Measurements from ENCODE around the gene LRRC75A.
"Not testable (repeated sequence)": the region's sequence is repeated elsewhere in the genome, so short reads cannot be mapped to it uniquely, and the experiment has no call there.

LRRC75A gene

DNA sequence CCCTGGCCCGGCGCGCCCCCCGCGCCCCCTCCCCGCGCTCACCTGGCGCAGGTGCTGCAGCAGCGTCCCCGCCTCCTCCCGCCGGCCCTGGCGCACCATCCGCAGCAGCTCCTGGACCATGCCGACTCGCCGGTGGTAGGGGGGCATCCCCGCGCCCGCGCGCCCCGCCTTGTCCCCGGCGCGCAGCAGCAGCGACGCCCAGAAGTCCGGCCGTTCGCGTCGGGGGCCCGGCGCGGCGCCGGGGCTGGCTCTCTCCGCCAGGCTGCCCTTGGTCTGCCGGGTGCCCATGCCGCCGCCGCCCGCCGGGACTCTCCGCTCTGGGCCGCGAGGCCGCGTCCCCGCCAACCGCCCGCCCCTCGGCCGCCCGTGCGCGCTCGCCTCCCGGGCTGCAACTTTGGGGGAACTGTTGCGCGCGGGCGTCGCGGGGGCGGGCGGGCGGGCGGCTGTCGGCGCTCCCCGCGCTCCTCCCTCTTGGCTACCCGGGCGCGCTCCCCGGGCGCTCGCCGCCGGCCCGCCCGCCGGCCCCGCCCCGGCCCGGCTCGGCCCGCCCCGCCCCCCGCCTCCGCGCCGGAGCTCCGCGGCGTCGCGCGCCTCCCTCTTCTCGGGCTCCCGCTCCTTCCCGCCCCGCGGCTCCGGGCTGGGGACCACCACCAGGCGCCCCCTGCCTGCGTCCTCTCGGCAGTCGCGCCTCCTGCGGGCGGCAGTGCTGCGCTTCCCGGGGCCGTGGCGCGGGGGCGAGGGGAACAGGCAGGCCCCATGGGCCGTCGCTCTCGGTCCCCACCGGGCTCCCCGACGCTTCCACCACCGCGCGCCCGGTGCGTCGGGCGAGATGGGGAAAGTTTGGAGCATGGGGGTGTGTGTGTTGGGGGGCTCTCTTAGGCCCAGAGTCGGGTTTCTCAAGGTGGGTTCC, at the start of gene LRRC75A:
Gene LRRC75A (minus strand): TSS at position 491 of the 910 bp plus-strand sequence. CDS start 203 bp downstream, at position 288.
- peak; percentile 65 for DNase-seq

GRCh38 chr17:16537130-16537458, 45.1 kb upstream of the LRRC75A start:
- DNase-seq: no peak

DNA sequence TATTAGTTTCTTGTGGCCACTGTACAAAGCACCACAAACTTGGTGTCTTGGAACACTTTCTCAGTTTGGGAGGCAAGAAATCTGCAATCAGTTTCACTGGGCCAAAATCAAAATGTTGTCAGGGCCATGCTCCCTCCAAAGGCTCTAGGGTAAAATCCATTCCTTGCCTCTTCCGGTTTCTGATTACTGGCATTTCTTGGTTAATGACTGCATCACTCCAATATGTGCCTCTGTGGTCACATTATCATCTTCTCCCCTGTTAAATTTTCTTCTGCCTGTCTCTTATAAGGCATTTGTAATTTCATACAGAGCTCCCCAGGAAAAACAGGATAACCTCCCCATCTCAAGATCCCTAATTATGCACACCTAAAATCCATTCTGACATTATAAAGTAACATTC, 42.2 kb upstream of the LRRC75A start:
- DNase-seq: no peak

DNA sequence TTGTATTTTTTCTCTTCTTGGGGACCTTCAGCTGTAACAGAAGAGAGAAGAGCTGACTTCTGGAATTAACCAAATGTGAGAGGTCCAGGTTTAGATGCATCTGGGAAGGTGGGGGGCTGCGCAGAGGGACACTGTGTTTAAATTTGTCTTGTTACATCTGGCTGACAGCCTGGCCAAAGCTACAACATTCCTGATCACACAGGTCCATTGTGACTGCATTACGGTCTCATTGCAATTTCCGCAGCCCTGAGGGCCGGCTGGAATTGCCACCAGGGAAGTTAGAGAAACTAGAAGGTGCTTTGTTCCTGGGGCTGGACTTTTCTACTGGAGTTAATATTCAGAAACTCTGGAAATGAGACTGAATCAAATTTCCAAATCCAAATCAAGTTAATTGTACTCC, 37.9 kb upstream of the LRRC75A start:
- DNase-seq: no peak

DNA sequence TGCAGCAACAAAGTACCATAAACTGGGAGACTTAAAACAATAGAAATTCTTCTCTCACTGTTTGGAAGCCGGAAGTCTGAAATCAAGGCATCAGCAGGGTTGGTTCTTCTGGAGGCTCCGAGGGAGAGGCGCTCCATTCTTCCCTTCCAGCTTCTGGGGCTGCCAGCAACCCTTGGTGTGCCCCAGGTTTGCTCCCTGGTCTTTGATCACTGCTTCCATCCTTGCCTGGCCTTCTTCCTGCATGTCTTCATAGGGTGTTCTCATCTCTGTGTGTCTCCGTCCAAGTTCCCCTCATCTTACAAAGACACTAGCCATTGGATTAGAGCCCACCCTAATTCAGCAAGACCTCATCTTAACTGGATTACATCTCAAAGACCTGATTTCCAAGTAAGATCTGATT, 35.3 kb upstream of the LRRC75A start:
- DNase-seq: no peak

GRCh38 chr17:16525556-16525955, 33.6 kb upstream of the LRRC75A start:
- DNase-seq: not testable (repeated sequence)

DNA sequence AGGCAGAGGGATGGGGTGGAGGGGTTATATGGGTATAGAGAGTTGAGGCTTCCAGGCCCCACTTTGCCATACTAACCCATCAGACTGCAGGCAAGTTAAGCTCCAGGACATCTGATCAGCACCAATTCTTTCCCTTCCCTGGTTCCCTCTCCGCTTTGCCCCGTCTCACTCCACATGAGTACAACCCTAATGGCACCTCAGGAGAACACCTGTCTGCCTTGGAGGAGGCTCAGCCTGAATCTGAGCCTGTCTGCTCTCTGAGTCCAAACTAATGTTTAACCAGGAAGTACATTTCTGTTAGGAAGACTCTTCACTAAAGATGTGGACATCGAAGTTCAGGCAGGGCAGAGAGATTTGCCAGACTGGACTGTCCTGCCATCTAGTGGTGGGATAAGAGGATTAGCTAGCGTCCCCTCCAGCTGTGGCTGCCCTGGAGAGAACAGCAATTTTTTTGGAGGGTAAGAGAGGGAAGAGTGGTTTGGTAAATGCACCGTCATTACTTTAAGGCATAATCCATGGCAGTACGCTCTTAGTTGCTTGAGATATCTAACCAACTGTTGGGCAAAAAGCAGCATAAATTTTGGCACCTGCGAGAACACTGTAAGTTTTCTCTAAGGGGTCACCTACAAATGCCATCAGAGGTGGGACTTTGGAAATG, 29.2 kb upstream of the LRRC75A start:
- peak; percentile 72 for DNase-seq

DNA sequence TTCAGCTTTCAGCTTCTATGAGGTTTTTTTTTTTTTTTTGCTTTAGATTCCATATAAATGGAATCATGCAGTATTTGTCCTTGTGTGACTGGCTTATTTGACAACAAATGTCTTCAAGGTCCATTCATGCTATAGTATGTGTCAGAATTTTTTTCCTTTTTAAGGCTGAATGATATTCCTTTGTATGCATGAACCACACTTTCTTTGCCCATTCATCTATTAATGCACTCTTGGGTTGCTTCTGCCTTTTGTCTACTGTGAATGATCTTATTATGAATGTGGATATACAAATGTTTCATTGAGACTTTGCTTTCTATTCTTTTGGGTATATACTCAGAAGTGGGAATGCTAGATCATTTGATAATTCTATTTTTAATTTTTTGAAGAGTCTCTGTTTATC, 27.0 kb upstream of the LRRC75A start:
- no peak for DNase-seq

GRCh38 chr17:16517477-16517876, 25.5 kb upstream of the LRRC75A start:
- no peak for DNase-seq

DNA sequence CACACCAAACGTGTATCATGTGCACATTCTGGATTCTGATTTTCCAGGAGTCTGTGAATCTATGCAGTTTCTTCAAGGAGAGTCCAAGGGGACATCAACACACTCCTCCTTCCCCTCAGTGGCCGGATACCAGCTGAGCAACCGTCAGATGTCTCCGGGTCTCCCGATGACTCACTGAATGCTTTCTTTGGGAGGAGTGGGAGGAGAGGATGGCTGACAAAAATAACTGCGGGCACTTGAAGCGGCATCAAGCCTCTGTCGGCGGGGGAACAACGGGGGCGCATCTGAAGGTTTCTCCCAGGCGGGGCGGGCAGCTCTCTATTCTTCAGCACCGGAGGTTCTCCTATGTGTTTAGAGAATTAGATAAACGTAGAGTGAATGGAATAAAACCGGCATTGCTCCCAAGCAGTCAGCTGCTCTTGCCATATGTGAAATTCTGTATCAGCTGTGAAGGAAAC, 24.6 kb upstream of the LRRC75A start:
- DNase-seq: no peak

- no peak for DNase-seq
Measured at GRCh38 chr17:16515933-16516332, 23.9 kb upstream of the LRRC75A start.

DNA sequence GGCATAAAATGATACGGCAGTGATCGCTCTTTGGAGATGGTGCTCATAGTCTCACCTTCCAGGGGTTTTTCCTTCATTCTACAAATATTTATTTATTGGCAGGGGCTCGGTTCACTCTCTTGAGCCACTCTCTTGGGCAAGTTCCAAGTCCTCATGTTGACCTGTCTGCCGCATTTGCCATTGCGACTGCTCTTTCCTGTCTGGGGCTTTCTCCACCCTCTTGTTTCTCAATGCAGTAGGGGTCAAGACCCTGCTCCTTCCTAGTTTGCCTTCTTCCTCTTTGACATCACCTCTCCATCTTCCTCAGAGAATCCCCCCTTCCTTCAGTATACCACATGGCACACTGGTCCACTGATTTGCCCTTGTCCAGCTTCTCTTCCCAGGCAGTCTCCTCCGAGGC, 21.9 kb upstream of the LRRC75A start:
- no peak for DNase-seq

GRCh38 chr17:16512011-16512410, 20.0 kb upstream of the LRRC75A start:
- DNase-seq: no peak

GRCh38 chr17:16511593-16511992, 19.6 kb upstream of the LRRC75A start:
- DNase-seq: no peak

GRCh38 chr17:16507918-16508533, 16.0 kb upstream of the LRRC75A start:
- no peak for DNase-seq

DNA sequence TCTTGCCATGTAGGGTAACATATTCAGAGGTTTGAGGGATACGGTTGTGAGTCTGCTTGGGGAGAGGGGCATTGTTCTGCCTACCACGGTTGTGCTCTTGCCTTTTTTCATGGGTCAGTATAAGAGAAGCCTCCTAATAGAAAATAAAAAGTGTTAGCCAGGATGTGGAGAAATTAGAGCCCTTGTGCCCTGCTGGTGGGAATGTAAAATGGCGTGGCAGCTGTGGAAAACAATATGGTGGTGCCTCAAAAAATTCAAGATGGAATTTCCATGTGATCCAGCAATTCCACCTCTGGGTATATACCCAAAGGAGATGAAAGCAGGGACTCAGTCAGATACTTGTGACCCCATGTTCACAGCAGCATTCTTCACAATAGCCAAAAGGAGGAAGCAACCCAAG, 14.2 kb upstream of the LRRC75A start:
- DNase-seq: no peak

DNA sequence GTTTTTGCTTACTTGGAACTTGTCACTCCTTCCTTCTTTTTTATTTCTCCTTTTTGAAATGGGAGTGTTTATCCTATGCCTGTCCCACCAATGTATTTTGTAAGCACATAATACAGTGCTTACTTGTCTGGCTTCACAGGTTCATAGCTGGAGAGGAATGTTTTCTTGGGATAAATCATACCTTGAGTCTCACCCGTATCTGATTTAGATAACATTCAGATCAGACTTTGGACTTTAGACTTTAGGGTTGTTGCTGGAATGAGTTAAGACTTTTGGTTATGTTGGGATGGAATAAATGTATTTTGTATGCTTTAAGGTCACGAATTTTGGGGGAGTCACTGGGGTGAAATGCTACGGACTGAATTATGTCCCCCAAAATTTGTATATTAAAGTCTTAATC, 13.0 kb upstream of the LRRC75A start:
- no peak for DNase-seq

- DNase-seq: no peak
Measured at GRCh38 chr17:16496820-16497489, 5.0 kb upstream of the LRRC75A start.

DNA sequence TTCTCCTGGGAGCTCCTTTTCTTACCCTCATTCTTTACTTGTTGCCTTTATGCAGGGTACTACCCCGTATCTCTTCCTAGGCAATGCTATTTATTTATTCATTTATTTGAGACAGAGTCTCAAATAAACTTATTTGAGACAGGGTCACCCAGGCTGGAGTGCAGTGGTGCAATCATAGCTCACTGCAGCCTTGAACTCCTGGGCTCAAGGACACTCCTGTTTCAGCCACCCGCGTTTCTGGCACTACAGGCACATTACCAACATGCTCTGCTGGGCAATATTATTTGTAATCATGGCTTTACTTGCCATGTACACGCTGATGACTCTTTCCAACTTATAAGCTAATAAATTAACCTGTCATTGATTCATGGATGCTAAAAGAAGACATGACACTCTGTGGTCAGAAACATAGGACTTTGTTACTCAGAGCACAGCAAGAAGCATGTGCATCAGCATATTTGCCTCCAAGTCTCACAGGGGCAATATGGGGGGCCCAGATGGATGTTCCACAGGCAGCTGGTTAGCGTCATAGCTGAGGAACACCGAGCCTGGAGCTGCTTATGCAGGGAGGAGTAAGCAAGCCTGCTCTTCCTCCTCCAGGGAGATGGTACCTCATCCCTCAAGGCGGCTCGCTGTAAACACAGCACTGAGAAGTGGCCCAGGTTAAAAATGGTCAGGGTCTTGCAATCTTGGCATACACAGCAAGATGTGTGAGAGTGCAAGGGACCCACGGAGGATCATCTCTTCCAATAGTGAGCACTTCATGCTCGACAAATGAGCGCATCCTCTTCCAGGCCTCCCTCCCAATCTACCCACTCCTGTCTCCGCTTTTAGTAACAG, 4.2 kb upstream of the LRRC75A start:
- DNase-seq: no peak

- DNase-seq: no peak
Measured at GRCh38 chr17:16495561-16495960, 3.6 kb upstream of the LRRC75A start.

- DNase-seq: no peak
Measured at GRCh38 chr17:16494059-16494458, 2.1 kb upstream of the LRRC75A start.

DNA sequence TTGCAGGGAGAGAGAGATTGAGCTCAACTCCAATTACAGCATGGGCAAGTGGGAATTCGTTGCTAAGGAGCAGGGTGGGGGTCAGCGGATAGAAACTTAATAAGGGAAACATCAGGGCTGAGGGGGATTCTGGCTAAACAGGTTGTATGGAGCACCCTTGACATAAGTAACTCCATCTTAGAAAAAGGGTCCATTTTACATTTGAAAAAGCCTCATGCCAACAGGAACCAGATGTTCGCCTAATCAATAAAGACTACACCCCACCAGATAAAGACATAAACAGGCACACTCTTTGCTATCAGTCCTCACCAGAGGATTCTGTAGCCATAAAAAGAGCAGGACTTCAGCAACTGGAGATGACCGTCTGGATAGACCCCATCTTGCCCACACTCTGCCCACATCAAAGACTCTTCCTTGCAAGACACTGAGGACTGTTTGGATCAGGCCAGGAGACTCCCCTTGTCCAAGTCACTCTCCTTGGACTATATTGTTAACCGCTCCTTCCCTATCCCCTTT, 1.6 kb upstream of the LRRC75A start:
- DNase-seq: no peak

All from stimulated activated CD4-positive, alpha-beta T cell treated with anti-CD3 and anti-CD28 coated beads, Interleukin-15, amount 100 ng/mL, for 24 hours (primary cell).